Measurements from ENCODE around the gene PDE1C. TPM values are rescaled to one million over a fixed set of nuclear protein-coding genes. Genes with fewer than 3 reads are reported as not detected.

The PDE1C gene
- total RNA-seq (2014; rRNA removed; shearing (Covaris generic)): 17.5 and 19.1 TPM in 2 replicates

- DNase-seq (ENCODE audit: low read depth): peak; percentile 62
Measured at GRCh38 chr7:32070406-32071360, at the start of gene PDE1C. Gene PDE1C (minus strand): TSS chr7:32070407.

GRCh38 chr7:32119790-32120196 is 49.6 kb upstream of the PDE1C start:
- DNase-seq (ENCODE audit: low read depth): no peak

GRCh38 chr7:32117837-32118236 is 47.6 kb upstream of the PDE1C start:
- DNase-seq (ENCODE audit: low read depth): peak; percentile 38

DNA sequence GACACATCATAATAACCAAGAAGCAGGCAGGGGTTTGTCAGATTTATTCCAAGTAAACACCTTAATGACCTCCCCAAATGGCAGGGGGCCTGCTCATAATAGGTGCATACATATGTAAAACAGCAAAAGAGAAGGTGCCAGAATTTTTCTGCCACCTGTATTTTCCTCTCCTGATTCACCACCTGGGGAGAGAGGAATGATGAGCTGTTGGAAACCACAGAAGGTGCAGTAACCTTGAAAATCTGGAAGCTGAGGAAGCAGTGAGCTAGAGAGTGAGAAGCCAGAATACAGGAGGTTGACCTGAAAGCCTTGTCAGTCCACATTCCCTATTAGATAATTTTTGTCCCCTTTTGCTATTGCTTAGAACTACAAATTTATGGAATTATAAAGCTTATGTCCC is 46.2 kb upstream of the PDE1C start:
- no peak for DNase-seq (ENCODE audit: low read depth)

DNA sequence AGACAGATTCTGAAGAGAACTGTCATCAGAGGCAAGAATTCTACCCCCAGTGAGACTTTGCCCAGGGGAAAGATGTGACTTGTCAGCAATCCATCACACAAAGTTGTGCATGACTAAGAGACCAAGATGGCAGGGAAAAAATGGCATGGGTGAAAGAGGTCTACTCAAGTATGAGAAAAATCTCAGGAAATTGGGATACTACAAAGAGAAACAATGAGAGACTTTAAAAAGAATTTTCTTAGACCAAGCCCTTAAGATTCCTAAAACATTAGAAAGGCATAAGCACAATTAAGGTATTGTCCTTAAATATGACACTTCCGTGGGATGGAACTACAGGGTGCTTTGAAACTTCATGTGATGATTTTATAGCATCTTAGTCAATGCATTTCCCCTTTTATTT is 45.6 kb upstream of the PDE1C start:
- peak; percentile 96 for DNase-seq (ENCODE audit: low read depth)

GRCh38 chr7:32108651-32109050 is 38.4 kb upstream of the PDE1C start:
- peak; percentile 50 for DNase-seq (ENCODE audit: low read depth)

DNA sequence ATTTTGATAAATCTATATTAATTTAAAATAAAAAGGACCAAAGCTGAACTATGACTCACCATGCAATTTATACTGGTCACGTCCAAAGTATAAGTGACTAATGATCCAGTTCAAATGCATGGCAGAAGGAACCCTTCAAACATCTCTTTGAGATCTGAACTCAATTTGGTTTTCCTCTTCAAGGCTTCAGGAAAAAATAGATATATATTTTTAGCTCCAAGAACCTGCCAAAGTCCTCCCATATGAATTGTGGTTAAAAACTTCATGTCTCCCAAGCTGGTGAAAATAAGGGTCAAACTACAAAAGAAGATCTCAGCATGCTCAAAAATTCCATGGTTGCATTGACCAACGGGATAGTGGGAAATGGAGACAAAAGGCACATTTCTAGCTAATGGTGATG is 34.6 kb upstream of the PDE1C start:
- DNase-seq (ENCODE audit: low read depth): peak; percentile 60

- no peak for DNase-seq (ENCODE audit: low read depth)
Measured at GRCh38 chr7:32103361-32103760, 33.2 kb upstream of the PDE1C start.

- DNase-seq (ENCODE audit: low read depth): peak; percentile 66
Measured at GRCh38 chr7:32102432-32102873, 32.2 kb upstream of the PDE1C start.

- no peak for DNase-seq (ENCODE audit: low read depth)
Measured at GRCh38 chr7:32100407-32100907, 30.2 kb upstream of the PDE1C start.

- DNase-seq (ENCODE audit: low read depth): peak; percentile 64
Measured at GRCh38 chr7:32094516-32094915, 24.3 kb upstream of the PDE1C start.

DNA sequence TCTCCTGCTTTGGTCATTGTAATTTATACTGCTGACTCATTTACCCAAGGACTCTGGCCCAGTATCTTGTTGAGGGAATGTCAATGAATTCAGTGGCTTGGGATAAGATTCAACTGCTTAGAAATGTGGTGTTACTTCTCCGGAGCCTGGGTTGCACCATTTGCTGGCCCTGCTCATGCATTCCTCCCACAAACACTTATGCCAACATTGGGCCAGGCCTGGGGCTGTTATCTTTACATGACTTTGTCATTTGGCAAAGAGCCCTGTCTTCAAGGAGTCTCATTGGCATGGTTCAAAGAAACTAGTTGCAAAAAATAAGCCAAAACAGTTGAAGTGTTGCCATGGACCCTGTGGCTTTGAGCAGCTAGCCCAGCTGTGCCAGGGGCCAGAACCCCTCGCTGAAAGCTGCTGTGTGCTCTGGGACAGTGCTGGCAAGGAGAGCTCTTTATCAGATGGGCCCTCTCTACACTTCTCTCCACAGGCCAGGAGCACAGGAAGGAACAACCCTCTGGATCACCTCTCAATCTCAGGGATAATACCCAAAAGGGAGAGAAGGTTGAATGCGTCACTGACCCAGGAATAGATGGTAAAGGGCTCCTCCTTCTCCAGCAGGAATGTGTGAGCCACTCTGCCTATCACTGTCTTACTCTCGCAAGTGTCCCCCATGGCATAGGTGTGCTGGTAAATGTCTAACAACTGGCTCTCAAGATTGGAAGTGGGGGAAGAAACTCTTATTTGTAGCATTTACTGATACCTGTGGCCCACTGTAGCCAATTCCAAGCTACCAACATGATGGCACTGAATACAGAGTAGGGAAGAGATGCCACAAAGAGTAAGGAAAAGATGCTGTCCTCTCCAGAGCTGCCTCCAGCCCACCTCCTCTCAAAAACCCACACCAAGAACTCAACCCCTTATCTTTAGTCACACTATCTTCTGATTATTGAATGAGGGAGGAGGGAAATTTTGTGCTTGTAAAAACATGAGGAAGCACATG is 23.5 kb upstream of the PDE1C start:
- peak; percentile 100 for DNase-seq (ENCODE audit: low read depth)

DNA sequence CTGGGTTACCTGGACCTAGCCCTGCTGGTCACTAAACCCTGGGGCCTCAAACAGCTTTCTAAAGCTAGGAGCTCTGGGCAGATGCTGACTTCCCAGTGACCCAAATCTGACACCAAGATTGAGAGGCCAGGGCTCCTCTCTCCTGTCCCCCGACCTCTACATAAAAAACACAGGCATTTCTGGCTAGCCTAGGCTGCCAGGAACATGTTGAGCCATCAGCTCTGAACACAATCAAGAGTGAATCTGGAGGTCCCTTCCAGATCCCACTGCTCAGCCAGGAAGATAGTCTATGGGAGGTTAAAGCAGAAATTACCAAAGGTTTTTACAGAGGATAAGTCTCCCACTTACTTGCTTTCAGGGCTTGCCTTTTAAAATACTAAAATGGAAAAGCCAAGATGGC is 22.1 kb upstream of the PDE1C start:
- no peak for DNase-seq (ENCODE audit: low read depth)

DNA sequence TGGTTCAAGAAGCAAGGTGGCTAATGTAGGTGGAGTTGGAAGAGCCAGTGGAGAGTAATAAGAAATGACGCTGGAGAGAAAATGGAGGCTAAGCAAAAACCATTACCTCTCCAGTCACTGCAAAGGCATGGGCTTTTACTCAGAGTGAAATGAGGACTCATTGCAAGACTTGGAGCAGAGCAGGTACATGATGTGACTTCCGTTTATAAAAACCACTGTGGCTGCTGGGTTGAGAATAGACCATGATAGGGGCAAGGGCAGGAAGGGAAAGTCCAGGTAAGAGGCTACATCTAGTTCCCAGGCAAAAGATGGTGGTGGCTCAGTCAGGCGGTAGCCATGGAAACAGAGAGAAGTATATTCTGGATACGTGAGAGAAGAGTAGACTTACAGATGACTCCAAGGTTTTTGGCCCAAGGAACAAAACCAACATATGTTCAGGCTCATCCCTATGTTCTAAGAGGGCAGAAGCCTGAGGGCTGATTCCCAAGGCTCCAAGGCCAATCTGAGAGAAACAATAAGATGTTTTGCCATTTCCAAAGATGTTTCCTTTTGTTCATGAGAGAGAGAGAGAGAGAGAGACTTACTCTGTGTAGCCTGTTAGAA is 21.5 kb upstream of the PDE1C start:
- DNase-seq (ENCODE audit: low read depth): peak; percentile 79

DNA sequence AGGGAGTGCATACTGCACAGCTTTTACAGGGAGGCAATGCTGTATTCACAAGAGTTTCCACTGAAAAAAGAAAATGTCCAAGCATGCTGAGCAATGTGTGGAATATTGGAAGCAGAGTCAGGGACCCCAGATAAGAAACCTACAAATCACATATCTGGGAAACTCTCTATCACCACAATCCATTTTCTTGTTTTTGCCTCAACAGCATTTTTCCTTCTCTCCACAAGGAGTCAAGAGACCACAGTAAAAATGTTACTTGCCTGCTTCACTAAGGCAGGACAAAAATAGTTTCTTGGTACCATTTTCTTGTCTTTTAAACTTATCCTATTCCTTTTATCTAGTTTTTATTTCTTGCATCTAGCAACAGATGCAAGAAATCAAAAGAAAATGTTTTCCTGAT is 19.5 kb upstream of the PDE1C start:
- no peak for DNase-seq (ENCODE audit: low read depth)

GRCh38 chr7:32089256-32089655 is 19.0 kb upstream of the PDE1C start:
- DNase-seq (ENCODE audit: low read depth): no peak

DNA sequence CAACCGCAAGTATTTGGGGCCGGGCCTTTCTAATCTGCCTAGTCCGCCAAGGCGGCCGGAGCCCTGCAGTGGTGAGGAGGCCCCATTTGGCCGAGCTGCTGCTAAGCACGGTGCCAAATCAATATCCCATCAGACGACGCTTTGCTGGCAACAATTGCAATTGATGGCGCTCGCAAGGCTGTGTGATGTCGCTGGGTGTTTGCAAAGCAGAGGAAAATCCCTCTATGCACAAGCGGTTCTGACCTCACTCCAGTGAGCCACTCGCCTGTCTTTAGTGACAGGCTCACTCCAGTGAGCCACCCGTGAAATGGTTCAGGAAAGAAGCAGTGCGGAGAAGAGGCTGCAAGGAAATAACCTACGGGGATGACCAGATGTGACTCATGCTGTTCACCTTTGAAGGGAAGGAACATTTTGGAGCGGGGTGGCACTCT is 18.3 kb upstream of the PDE1C start:
- DNase-seq (ENCODE audit: low read depth): peak; percentile 85

GRCh38 chr7:32079510-32079909 is 9.3 kb upstream of the PDE1C start:
- no peak for DNase-seq (ENCODE audit: low read depth)

DNA sequence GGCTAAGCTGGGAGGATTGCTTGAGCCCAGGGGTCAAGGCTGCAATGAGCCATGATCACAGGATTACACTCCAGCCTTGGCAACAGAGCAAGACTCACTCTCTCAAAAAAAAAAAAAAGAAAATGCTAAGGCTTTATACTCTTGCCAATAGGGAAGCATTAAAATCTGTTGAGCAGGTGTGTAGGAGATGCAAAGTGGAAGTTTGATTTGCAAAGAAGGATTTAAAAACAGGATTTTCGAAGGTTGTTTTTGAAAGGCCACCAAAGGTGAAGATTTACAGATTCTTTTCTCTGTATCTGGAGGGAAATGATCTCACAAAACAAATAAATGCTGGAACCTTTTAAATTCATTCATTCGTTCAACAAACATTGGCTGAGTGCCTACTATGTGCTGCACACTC is 8.6 kb upstream of the PDE1C start:
- DNase-seq (ENCODE audit: low read depth): no peak

DNA sequence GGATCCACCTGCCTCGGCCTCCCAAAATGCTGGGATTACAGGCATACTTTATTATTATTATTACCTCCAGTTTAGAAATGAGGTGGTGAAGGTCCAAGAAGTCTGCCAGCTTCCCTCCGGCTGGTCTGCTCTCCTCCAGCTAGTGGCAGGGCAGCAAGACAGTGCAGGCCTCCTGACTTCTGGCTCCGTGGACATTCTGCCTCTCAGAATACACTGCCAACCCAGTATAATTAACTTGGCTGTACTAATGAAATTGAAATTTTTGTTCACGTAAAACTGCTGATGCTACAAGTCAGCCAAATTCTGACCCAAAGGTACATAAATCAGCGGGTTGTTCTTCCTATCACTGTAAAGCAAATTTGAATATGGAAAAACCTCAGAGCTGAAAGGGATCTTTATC is 7.6 kb upstream of the PDE1C start:
- no peak for DNase-seq (ENCODE audit: low read depth)

- DNase-seq (ENCODE audit: low read depth): peak; percentile 64
Measured at GRCh38 chr7:32076802-32077201, 6.6 kb upstream of the PDE1C start.

DNA sequence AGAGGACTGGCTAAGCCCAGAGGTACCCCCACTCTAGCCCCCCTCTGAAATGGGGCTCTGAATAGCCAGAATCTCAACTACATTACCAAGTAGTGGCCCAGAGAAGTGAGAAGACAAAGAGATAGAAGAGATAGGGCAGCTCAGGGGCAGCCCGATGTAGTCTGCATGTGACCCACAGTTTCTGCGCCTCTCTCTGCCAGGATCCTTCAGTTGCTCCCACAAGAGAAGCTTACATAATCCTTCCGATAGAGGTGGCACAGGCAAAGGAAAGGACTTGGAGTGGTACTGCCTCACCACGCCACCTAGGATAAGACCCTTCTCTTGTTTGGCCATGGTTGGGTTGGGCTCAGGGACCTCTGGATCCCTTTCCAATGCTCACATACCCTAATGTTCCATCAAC is 5.4 kb upstream of the PDE1C start:
- no peak for DNase-seq (ENCODE audit: low read depth)

Measured in RPMI7951 (cell line).